Measurements from ENCODE around the gene TNFAIP2. TPM values are rescaled to one million over a fixed set of nuclear protein-coding genes. Genes with fewer than 3 reads are reported as not detected.

The TNFAIP2 gene
- total and polyA plus RNA-seq, 2 donors (not counting 3 experiments of a cell fraction or from before 2014, with no cell fraction given): 31.6 to 42.7 TPM

DNA sequence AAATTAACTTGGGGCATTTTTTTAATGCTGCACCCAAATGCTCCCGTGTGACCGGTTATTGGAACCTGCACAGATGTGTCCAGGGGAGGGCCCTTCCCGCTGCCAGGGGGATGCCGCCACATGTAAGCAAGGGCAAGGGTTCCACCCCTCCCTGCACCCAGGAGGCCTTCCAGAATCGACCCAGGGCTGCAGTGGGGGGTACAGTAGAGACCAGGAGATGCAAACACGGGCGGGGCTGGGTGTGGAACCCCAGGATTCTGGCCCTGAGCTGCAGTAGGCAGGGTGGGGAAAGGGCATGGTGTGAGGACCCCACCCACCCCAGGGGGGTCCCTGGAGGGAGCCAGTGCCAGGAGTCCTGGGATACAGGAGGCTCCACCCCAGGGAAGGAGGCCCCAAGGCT, 54.1 kb downstream of the TNFAIP2 start:
- Histone ChIP-seq H3K36me3 (ENCODE audit: control insufficient read depth in 2 of 2, extremely low read depth in 1 of 2, insufficient read depth in 2 of 2, low read length in 2 of 2) (no peaks in the 10 kb centered on the region), H3K79me2 (ENCODE audit: control insufficient read depth, insufficient read depth, low read length) (no peaks in the 10 kb centered on the region), H3K9me3 (replicated peaks; ENCODE audit: control insufficient read depth, insufficient read depth, low read length) (no peaks in the 10 kb centered on the region), H3K27ac (ENCODE audit: insufficient read depth, low read depth, low read length) (no peak overlapping the region), H3K4me2 (ENCODE audit: insufficient read depth, low read length) (no peak overlapping the region), H4K20me1 (replicated peaks; ENCODE audit: control insufficient read depth, extremely low read depth, insufficient read depth, low read length) (no peaks in the 10 kb centered on the region), H3K27me3 (ENCODE audit: control insufficient read depth in 2 of 2, insufficient read depth in 2 of 2, low read length in 2 of 2) (peaks cover 13 to 18% of the 10 kb centered on the region in 2 experiments), H3K4me1 (ENCODE audit: control insufficient read depth, extremely low read depth, insufficient read depth, low read length) (no peaks in the 10 kb centered on the region), H2AFZ (ENCODE audit: low read depth, low read length) (no peak overlapping the region), H3K9ac (replicated peaks; ENCODE audit: extremely low read depth, insufficient read depth, low read length) (no peak overlapping the region), H3K4me3 (replicated peaks in 1 of 3; ENCODE audit: insufficient read depth in 1 of 3, low read depth in 1 of 3, low read length in 3 of 3) (no peak overlapping the region), H3K9me1 (replicated peaks; ENCODE audit: control insufficient read depth, extremely low read depth, insufficient read depth, low read length) (no peaks in the 10 kb centered on the region)
- TF ChIP-seq MYC (IDR thresholded peaks at IDR 0.05; ENCODE audit: low read depth, low read length) (no peak), GATA2 (IDR thresholded peaks at IDR 0.05; ENCODE audit: insufficient read depth, insufficient read length, low read depth, low read length) (no peak), POLR2AphosphoS5 (IDR thresholded peaks at IDR 0.05; ENCODE audit: insufficient read depth, low read depth, low read length) (no peak)
- FAIRE-seq (no peak), DNase-seq (ENCODE audit: low read depth, low spot score) (no peak)
- no TSS peak for BruUV-seq (replicated peaks)
- dilution Hi-C loops (cut with MboI; ENCODE audit: extremely low pct_ligation_motif_present, low sequenced_read_pairs): no loop called here
- ChIA-PET CTCF (interaction anchor here (4.1 kb wide), 1 partner anchor 72 kb away, joined by 17 read pairs; no protein-coding TSS in a partner anchor), POLR2A (no interaction called here)
- intact Hi-C loops (cut with micrococcal nuclease): no loop called here

GRCh38 chr14:103178521-103178920, 55.3 kb downstream of the TNFAIP2 start:
- Histone ChIP-seq H3K27ac (ENCODE audit: insufficient read depth, low read depth, low read length) (no peak overlapping the region), H3K9me3 (replicated peaks; ENCODE audit: control insufficient read depth, insufficient read depth, low read length) (no peaks in the 10 kb centered on the region), H3K4me3 (replicated peaks in 1 of 3; ENCODE audit: insufficient read depth in 1 of 3, low read depth in 1 of 3, low read length in 3 of 3) (no peak overlapping the region), H2AFZ (ENCODE audit: low read depth, low read length) (no peak overlapping the region), H3K79me2 (ENCODE audit: control insufficient read depth, insufficient read depth, low read length) (no peaks in the 10 kb centered on the region), H3K4me2 (ENCODE audit: insufficient read depth, low read length) (no peak overlapping the region), H3K9ac (replicated peaks; ENCODE audit: extremely low read depth, insufficient read depth, low read length) (no peak overlapping the region), H3K9me1 (replicated peaks; ENCODE audit: control insufficient read depth, extremely low read depth, insufficient read depth, low read length) (no peaks in the 10 kb centered on the region), H4K20me1 (replicated peaks; ENCODE audit: control insufficient read depth, extremely low read depth, insufficient read depth, low read length) (no peaks in the 10 kb centered on the region), H3K27me3 (ENCODE audit: control insufficient read depth in 2 of 2, insufficient read depth in 2 of 2, low read length in 2 of 2) (peaks cover 11% of the 10 kb centered on the region in 2 experiments), H3K36me3 (ENCODE audit: control insufficient read depth in 2 of 2, extremely low read depth in 1 of 2, insufficient read depth in 2 of 2, low read length in 2 of 2) (no peaks in the 10 kb centered on the region), H3K4me1 (ENCODE audit: control insufficient read depth, extremely low read depth, insufficient read depth, low read length) (no peaks in the 10 kb centered on the region)
- POLR2A ChIA-PET: no interaction called here
- DNase-seq (ENCODE audit: low read depth, low spot score): no peak
- intact Hi-C loops (cut with micrococcal nuclease): no loop called here
- CTCF ChIA-PET: interaction anchor here (0.8 to 1.7 kb wide), 6 partner anchors 10 to 114 kb away, joined by 3 to 14 read pairs (median 4); no protein-coding TSS in a partner anchor
- no peak for TF ChIP-seq FOS (IDR thresholded peaks at IDR 0.05; ENCODE audit: borderline replicate concordance, insufficient read depth, low read length)
- TF ChIP-seq JUN (IDR thresholded peaks at IDR 0.05; ENCODE audit: borderline replicate concordance, insufficient read depth, insufficient read length, low read depth): no peak
- TF ChIP-seq POLR2AphosphoS5 (IDR thresholded peaks at IDR 0.05; ENCODE audit: insufficient read depth, low read depth, low read length): no peak
- TF ChIP-seq GATA2 (IDR thresholded peaks at IDR 0.05; ENCODE audit: insufficient read depth, insufficient read length, low read depth, low read length): no peak
- no peak for TF ChIP-seq POLR2A (IDR thresholded peaks at IDR 0.05; ENCODE audit: low read depth, low read length)
- no peak for TF ChIP-seq MYC (IDR thresholded peaks at IDR 0.05; ENCODE audit: low read depth, low read length)
- TF ChIP-seq EZH2 (IDR thresholded peaks at IDR 0.05; ENCODE audit: borderline replicate concordance, low read depth, low read length, severe bottlenecking): no peak
- BruUV-seq (replicated peaks): no TSS peak
- dilution Hi-C loops (cut with MboI; ENCODE audit: extremely low pct_ligation_motif_present, low sequenced_read_pairs): no loop called here
- FAIRE-seq: no peak
